Hematopoietic multipotent progenitor cell treated with erythropoietin and hydrocortisone succinate and interleukin-3 and kit ligand, for 6 days (in vitro differentiated cells): ENCODE measurements around the gene LYSMD2.
"Not testable (repeated sequence)": the region's sequence is repeated elsewhere in the genome, so short reads cannot be mapped to it uniquely, and the experiment has no call there.

Source experiments
- DNase-seq: peaks from one replicate; pipeline ENCODE4 v3.0.0-alpha.2; 2015

Gene LYSMD2, protein sequence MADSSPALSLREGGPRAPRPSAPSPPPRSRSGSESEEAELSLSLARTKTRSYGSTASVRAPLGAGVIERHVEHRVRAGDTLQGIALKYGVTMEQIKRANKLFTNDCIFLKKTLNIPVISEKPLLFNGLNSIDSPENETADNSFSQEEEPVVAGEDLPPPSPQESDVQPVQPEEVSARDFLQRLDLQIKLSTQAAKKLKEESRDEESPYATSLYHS

DNA sequence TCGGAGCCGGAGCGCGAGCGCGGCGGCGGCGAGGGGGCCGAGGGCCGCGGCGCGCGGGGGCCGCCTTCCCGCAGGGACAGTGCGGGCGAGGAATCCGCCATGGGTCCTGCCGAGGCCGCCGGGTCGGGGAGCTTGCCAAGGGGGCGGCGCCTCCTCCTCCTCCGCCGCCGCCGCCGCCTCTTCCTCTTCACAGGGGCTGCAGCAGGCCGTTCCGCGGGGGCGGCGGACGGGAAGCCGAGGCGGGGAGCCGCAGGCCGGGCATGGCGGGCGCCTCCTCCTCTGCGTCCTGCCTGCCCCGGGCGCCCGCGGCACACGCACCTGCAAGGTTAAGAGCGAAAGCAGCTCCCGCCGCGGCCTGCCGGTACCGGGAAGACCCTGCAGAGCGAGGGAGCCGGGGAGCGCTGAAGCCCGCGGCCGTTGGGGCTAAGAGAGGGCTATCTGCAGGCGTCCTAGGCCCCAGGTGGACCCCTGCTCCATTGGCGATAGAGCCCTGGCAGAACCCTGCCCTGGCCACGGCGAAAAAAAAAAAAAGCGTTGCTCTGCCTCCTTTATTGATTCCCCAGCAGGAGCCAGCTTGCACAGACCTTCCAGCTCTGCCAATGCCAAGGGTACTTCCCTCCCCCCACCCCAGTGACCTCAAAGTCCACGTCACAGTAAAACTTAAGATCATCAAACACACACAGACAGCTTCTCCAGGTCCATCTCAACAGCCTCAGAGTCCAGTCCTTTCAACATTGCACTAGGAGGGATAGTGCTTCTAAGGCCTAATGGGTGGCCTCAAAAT is at the start of gene LYSMD2:
LYSMD2 (minus strand) TSS at position 134 of the 784 bp plus-strand sequence; CDS start at position 101, 33 bp downstream.
- DNase-seq = peak; percentile 72

- not testable (repeated sequence) for DNase-seq
Observed at GRCh38 chr15:51787130-51787529, 49.7 kb upstream of the LYSMD2 start.

DNA sequence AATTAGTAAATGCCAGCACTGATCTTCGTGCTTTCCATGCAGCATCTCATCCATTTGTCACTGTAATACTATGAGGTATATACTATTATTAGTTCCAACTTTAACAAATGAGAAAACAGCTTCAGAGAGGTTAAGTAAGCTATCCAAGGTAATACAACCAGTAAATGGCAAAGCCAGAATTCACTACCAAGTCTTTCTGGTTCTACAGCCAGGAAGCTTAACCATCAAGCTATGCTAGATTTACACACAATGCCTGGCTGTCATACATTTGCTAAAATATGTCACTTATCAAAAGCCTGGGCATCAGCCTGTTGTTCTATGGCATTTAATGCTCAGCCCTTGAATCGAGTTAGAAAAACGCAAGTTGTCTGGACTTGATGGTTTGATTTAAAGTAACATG is 46.5 kb upstream of the LYSMD2 start:
- no peak for DNase-seq

DNA sequence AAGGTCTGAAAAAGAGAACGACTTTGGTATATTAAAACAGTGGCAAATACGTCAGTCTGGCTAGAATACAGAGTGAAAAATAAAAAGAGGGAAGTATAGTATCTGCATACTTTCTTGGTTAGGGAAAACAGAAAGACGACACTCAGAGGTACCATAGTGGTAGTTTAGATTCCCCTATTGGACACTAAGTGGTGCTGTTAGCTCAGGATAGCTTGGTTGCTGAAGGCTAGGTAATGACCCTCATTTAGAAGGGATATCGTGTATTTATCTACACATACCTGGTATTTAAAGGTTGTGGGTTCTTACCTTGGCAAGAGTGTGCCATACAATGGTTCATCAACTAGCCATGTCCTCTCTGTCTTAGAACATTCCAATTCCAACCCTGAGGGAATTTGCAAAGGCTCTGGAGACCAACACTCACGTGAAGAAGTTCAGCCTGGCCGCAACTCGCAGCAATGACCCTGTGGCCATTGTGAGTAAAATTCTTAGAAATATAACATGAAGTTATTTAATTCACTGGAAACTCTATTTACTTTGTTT is 45.0 kb upstream of the LYSMD2 start:
- peak; percentile 60 for DNase-seq

GRCh38 chr15:51781506-51781905 is 44.1 kb upstream of the LYSMD2 start:
- DNase-seq = no peak

GRCh38 chr15:51780636-51781035 is 43.2 kb upstream of the LYSMD2 start:
- no peak for DNase-seq

DNA sequence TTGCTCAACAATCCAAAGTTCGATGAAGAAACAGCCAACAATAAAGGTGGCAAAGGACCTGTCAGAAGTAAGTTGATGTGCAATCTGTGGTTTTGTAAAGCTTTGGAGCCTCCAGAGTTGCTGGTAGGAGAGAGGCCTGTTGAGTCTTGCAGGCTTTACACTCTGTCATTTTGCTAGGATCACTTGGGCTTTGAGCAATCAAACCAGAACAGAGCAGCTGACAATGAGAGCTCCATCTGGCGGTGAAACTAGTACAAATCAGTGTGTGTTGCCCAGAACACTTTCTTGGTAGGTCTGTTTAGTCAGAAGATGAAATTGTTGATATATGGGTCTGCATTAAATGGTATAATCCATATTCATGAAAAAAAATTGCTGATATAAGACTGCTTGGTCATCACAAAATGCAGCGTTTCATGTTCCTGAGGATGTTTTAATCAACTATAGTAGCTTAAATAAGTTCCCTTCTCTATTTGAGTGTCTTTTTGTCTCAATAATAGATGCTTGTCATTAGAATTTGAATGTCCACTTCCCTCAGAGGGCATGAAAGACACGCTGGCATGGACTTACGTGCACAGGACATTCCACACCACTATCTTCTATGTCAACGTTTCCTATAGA is 39.6 kb upstream of the LYSMD2 start:
- peak; percentile 94 for DNase-seq

- DNase-seq = peak; percentile 80
Observed at GRCh38 chr15:51775967-51776816, 38.7 kb upstream of the LYSMD2 start.

- peak; percentile 51 for DNase-seq
Observed at GRCh38 chr15:51774916-51775315, 37.5 kb upstream of the LYSMD2 start.

- no peak for DNase-seq
Observed at GRCh38 chr15:51771773-51772172, 34.3 kb upstream of the LYSMD2 start.

DNA sequence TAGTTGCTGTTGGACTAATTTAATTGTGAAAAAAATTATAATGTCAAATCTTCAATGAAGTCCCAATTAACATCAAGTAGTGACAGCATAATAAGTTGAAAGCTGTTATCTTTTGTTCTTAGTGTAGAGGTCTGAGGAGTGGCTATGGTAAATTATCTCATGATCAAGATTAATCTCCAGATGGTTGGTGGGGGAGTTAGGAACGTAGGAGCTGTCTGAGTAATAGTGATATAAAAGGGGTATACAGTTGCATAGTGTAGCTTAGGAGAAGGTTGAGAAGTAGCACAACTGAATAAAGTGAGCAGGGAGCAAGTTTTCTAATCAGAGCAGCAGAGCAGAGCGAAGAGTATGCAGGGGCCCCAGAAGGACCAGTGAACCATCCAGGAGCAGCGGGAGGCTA is 33.4 kb upstream of the LYSMD2 start:
- no peak for DNase-seq

DNA sequence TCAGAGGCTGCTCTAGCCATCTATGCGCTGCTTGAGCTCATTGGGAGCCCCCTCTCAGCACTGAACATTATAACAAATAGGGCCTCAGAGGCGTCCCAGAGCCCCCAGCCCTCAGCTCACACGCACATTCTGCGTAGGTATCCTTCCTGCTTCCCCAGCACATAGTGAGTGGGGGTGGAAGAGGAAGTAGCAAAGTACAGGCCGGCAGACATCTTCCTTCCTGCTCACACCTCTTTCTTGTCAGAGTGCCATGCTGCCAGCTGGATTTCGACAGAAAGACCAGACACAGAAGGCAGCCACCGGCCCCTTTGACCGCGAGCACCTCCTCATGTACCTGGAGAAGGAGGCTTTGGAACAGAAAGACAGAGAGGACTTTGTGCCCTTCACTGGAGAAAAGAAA is 30.6 kb upstream of the LYSMD2 start:
- DNase-seq = no peak

DNA sequence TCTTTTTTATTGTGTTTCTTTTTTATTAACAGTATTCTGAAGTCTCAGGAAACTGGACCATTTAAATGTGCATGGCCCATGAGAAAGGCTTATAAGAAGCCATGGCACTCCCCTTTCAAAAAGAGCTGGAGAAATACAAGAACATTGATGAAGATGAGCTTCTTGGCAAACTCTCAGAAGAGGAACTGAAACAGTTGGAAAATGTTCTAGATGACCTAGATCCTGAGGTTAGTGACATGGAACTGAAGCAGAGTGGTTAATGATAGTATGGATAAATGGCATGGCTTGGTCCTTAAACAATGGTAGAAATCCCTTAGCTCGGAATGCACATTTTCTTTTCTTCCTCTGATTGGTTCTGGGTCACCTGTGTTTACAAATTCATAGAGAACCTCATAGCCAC is 28.9 kb upstream of the LYSMD2 start:
- DNase-seq = no peak

DNA sequence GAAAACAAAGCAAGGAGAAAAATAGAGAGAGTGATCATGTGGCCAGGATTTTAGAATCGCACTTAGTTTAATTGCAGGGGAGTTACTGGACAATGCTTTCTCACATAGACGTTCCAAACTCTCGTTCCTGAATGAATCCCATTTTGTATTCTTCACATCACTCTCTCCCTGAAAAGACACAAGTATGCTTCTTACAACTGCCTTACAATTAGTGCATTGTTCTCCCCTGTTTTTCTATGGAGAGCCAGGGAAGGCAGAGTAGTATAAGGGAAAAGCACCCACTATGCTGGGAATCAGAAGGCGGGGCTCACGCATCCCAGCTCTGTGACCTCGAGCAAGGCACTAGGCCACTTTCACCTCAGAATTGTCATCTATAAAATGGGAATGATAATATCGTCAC is 28.3 kb upstream of the LYSMD2 start:
- no peak for DNase-seq

GRCh38 chr15:51760805-51761204 is 23.4 kb upstream of the LYSMD2 start:
- DNase-seq = no peak

- peak; percentile 52 for DNase-seq
Observed at GRCh38 chr15:51759557-51760070, 22.2 kb upstream of the LYSMD2 start.

DNA sequence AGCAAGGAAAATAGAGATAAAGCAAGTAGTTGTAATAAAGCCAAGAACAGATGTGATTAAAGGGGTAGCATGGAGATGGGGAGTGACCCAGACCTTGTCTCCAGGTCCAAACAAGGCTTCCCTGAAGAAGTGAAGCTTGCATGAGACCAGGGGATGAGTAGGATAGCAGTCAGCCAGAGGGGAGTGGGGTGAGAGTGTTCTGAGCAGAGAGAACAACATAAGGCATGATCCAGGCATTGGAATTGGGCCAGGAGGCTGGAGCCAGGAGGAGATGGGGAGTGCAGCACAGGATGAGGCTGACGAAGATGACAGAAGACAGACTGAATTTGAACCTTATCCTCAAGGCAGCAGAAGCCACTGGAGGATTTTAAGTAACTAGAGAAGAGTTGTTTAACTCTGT is 21.2 kb upstream of the LYSMD2 start:
- no peak for DNase-seq

DNA sequence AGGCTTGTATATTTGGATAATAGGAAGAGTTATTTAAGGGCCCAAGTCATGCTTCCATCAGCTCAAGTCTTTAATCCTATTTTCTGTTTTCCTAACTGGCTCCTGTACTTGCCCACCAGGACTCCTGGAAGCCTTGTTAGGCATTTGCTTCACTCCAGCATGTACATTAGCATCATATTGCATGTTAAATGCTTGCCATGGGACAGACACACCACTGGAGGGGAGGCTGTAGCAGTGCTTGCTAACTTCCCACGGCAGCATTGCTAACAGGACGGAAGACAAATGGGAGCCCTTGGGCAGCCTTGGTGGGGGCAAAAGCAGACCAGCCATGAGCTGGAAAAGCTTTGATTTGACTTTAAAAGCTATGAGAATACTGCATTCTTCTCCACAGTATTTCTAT is 20.0 kb upstream of the LYSMD2 start:
- DNase-seq = no peak

GRCh38 chr15:51756482-51756881 is 19.0 kb upstream of the LYSMD2 start:
- peak; percentile 68 for DNase-seq

- DNase-seq = no peak
Observed at GRCh38 chr15:51755790-51756189, 18.3 kb upstream of the LYSMD2 start.

GRCh38 chr15:51754267-51754666 is 16.8 kb upstream of the LYSMD2 start:
- DNase-seq = no peak

DNA sequence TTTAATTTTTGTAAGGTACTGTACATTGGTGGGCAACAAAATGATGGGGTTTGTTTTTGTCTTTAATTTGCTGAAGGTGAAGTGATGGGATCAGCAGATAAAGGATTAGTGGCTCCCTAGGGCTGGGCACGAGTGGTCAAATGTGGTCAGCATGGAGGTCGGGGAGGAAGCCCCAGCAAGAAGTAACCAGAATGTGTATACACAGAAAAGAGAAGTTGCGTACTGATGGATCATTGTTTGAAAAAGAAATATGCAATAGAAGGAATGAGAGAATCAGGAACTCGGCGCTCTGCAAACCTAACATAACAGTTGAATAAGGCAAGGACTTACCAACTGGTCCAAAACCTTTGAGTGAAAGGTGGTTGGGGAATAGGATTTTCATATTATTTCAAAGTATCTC is 15.4 kb upstream of the LYSMD2 start:
- DNase-seq = no peak
